ENCODE data around the gene CCDC186.

The CCDC186 gene

GRCh38 chr10:114208351-114208750, 34.3 kb upstream of the CCDC186 start:
- H3K4me3 ChIP-seq (ENCODE audit: low read length), result no peak overlapping the region
- no peak overlapping the region for H3K9ac ChIP-seq (ENCODE audit: low read length)
- TF ChIP-seq CTCF (IDR thresholded peaks at IDR 0.05; ENCODE audit: low read length) (no peak), EZH2 (optimal IDR thresholded peaks at IDR 0.05; ENCODE audit: low read depth, low read length) (no peak), EZH2phosphoT487 (IDR thresholded peaks at IDR 0.05; ENCODE audit: low read length) (no peak)
- no peaks in the 10 kb centered on the region for H3K9me3 ChIP-seq (replicated peaks; ENCODE audit: insufficient read depth, low read length)
- no peak overlapping the region for H3K27ac ChIP-seq (ENCODE audit: low read length)
- H4K20me1 ChIP-seq (ENCODE audit: insufficient read depth, low read length), result no peaks in the 10 kb centered on the region
- H3F3A ChIP-seq (ENCODE audit: insufficient read depth, low read length), result no peaks in the 10 kb centered on the region
- H3K79me2 ChIP-seq (ENCODE audit: low read length), result no peaks in the 10 kb centered on the region
- no peak overlapping the region for H2AFZ ChIP-seq (ENCODE audit: low read length)
- no peaks in the 10 kb centered on the region for H3K9me2 ChIP-seq (replicated peaks; ENCODE audit: insufficient read depth, low read length)
- H3K27me3 ChIP-seq (replicated peaks; ENCODE audit: insufficient read depth, low read length), result no peaks in the 10 kb centered on the region
- DNase-seq, result no peak
- H3K4me1 ChIP-seq (ENCODE audit: low read length), result no peaks in the 10 kb centered on the region
- no peak overlapping the region for H3K4me2 ChIP-seq (ENCODE audit: low read depth, low read length)
- no peaks in the 10 kb centered on the region for H3K36me3 ChIP-seq (replicated peaks; ENCODE audit: insufficient read depth, low read length)

- H3K4me3 ChIP-seq (ENCODE audit: low read length), result no peak overlapping the region
- H3K9ac ChIP-seq (ENCODE audit: low read length), result no peak overlapping the region
- no peaks in the 10 kb centered on the region for H3K27me3 ChIP-seq (replicated peaks; ENCODE audit: insufficient read depth, low read length)
- H3K36me3 ChIP-seq (replicated peaks; ENCODE audit: insufficient read depth, low read length), result no peaks in the 10 kb centered on the region
- no peak overlapping the region for H3K4me2 ChIP-seq (ENCODE audit: low read depth, low read length)
- H3F3A ChIP-seq (ENCODE audit: insufficient read depth, low read length), result no peaks in the 10 kb centered on the region
- no peak overlapping the region for H2AFZ ChIP-seq (ENCODE audit: low read length)
- H3K9me2 ChIP-seq (replicated peaks; ENCODE audit: insufficient read depth, low read length), result no peaks in the 10 kb centered on the region
- no peak for TF ChIP-seq EZH2phosphoT487 (IDR thresholded peaks at IDR 0.05; ENCODE audit: low read length)
- TF ChIP-seq CTCF (IDR thresholded peaks at IDR 0.05; ENCODE audit: low read length), result no peak
- no peak for TF ChIP-seq EZH2 (optimal IDR thresholded peaks at IDR 0.05; ENCODE audit: low read depth, low read length)
- H3K79me2 ChIP-seq (ENCODE audit: low read length), result no peaks in the 10 kb centered on the region
- H3K4me1 ChIP-seq (ENCODE audit: low read length), result no peaks in the 10 kb centered on the region
- DNase-seq, result no peak
- H4K20me1 ChIP-seq (ENCODE audit: insufficient read depth, low read length), result no peaks in the 10 kb centered on the region
- no peaks in the 10 kb centered on the region for H3K9me3 ChIP-seq (replicated peaks; ENCODE audit: insufficient read depth, low read length)
- H3K27ac ChIP-seq (ENCODE audit: low read length), result no peak overlapping the region
These were observed 33.3 kb upstream of the CCDC186 start for GRCh38 chr10:114207349-114207748.

- H3K27ac ChIP-seq (ENCODE audit: low read length), result no peak overlapping the region
- H3K27me3 ChIP-seq (replicated peaks; ENCODE audit: insufficient read depth, low read length), result no peaks in the 10 kb centered on the region
- H3K9me3 ChIP-seq (replicated peaks; ENCODE audit: insufficient read depth, low read length), result no peaks in the 10 kb centered on the region
- no peak overlapping the region for H2AFZ ChIP-seq (ENCODE audit: low read length)
- no peaks in the 10 kb centered on the region for H3K79me2 ChIP-seq (ENCODE audit: low read length)
- H3K4me1 ChIP-seq (ENCODE audit: low read length), result no peaks in the 10 kb centered on the region
- H3K4me3 ChIP-seq (ENCODE audit: low read length), result no peak overlapping the region
- no peak for DNase-seq
- no peak overlapping the region for H3K9ac ChIP-seq (ENCODE audit: low read length)
- H3K36me3 ChIP-seq (replicated peaks; ENCODE audit: insufficient read depth, low read length), result no peaks in the 10 kb centered on the region
- H4K20me1 ChIP-seq (ENCODE audit: insufficient read depth, low read length), result no peaks in the 10 kb centered on the region
- H3K9me2 ChIP-seq (replicated peaks; ENCODE audit: insufficient read depth, low read length), result no peaks in the 10 kb centered on the region
- H3F3A ChIP-seq (ENCODE audit: insufficient read depth, low read length), result no peaks in the 10 kb centered on the region
- TF ChIP-seq EZH2 (optimal IDR thresholded peaks at IDR 0.05; ENCODE audit: low read depth, low read length) (no peak), EZH2phosphoT487 (IDR thresholded peaks at IDR 0.05; ENCODE audit: low read length) (no peak), CTCF (IDR thresholded peaks at IDR 0.05; ENCODE audit: low read length) (no peak)
- H3K4me2 ChIP-seq (ENCODE audit: low read depth, low read length), result no peak overlapping the region
These were observed 32.9 kb upstream of the CCDC186 start for GRCh38 chr10:114206902-114207301.

All from MM.1S (cell line).